CD14-positive monocyte (primary cell): ENCODE data around the gene TSPEAR. TPM values are rescaled to one million over a fixed set of nuclear protein-coding genes. Genes with fewer than 3 reads are reported as not detected.

Experiments
- DNase-seq, 3 donors: peaks; one replicate each; pipeline ENCODE4 v3.0.0-alpha.2; 2011 to 2022
- H2AFZ ChIP-seq: 2 replicates; pipeline ENCODE4 v1.6.0; 2012; ENCODE audit warnings: mild to moderate bottlenecking, low read depth, low read length, inconsistent platforms; ENCODE audit not compliant: insufficient read depth, poor library complexity, severe bottlenecking
- H3K27ac ChIP-seq, 2 donors: 1 replicate in 1 of 2; 2 replicates in 1 of 2; pipeline ENCODE4 v1.5.1; 2012 to 2013; ENCODE audit warnings: low read length in 2 of 2, control low read depth in 1 of 2, inconsistent platforms in 1 of 2, low read depth in 1 of 2, mild to moderate bottlenecking in 1 of 2
- H3K27me3 ChIP-seq, 2 donors: one replicate each; pipeline versions ENCODE4 v1.6.0 to v1.6.1; 2011 to 2013; ENCODE audit warnings: low read length in 2 of 2; ENCODE audit not compliant: control insufficient read depth in 2 of 2, insufficient read depth in 2 of 2
- H3K36me3 ChIP-seq, 2 donors: replicated peaks in 1 of 2; 1 replicate in 1 of 2; 2 replicates in 1 of 2; pipeline versions ENCODE4 v1.5.1 to v1.6.1; 2012 to 2013; ENCODE audit warnings: low read length in 2 of 2, control low read depth in 1 of 2, inconsistent platforms in 1 of 2, mild to moderate bottlenecking in 1 of 2; ENCODE audit not compliant: insufficient read depth in 2 of 2, control insufficient read depth in 1 of 2
- H3K4me1 ChIP-seq, 2 donors: 1 replicate in 1 of 2; 2 replicates in 1 of 2; pipeline versions ENCODE4 v1.5.1 to v1.6.1; 2012 to 2013; ENCODE audit warnings: low read length in 2 of 2, control low read depth in 1 of 2, inconsistent platforms in 1 of 2, mild to moderate bottlenecking in 1 of 2, moderate library complexity in 1 of 2; ENCODE audit not compliant: insufficient read depth in 2 of 2, control insufficient read depth in 1 of 2
- H3K4me2 ChIP-seq: replicated peaks from 2 replicates; pipeline ENCODE3; 2012; ENCODE audit warnings: low read length, moderate library complexity, mild to moderate bottlenecking; ENCODE audit not compliant: poor library complexity, severe bottlenecking; ENCODE audit errors: extremely low read depth
- H3K4me3 ChIP-seq, 3 experiments: fragments of 200-600 bp in 1 of 3; sonication (generic) in 1 of 3; replicated peaks in 1 of 3; 1 replicate in 2 of 3; 2 replicates in 1 of 3; pipeline ENCODE4 v1.5.1; 2011 to 2013; ENCODE audit warnings: low read length in 3 of 3, mild to moderate bottlenecking in 3 of 3, control low read depth in 2 of 3, low read depth in 2 of 3, inconsistent platforms in 1 of 3, moderate library complexity in 1 of 3
- H3K79me2 ChIP-seq: 2 replicates; pipeline ENCODE4 v1.6.0; 2012; ENCODE audit warnings: mild to moderate bottlenecking, control low read depth, inconsistent platforms, low read length, moderate library complexity; ENCODE audit not compliant: insufficient read depth
- H3K9ac ChIP-seq: 2 replicates; pipeline ENCODE4 v1.6.0; 2017; ENCODE audit warnings: low read length, mild to moderate bottlenecking; ENCODE audit not compliant: insufficient read depth, poor library complexity, severe bottlenecking
- H3K9me3 ChIP-seq, 2 donors: replicated peaks in 1 of 2; 1 replicate in 1 of 2; 2 replicates in 1 of 2; pipeline versions ENCODE4 v1.5.1 to v1.6.1; 2012 to 2013; ENCODE audit warnings: low read length in 2 of 2, control low read depth in 1 of 2; ENCODE audit not compliant: control insufficient read depth in 1 of 2, insufficient read depth in 1 of 2
- H4K20me1 ChIP-seq: 2 replicates; pipeline ENCODE4 v1.6.0; 2012; ENCODE audit warnings: mild to moderate bottlenecking, low read length, control low read depth, moderate library complexity; ENCODE audit not compliant: insufficient read depth
- H3K27ac Mint-ChIP-seq, 7 donors: one replicate each; pipeline ENCODE4 v1.8.0; 2020; ENCODE audit warnings: mild to moderate bottlenecking in 7 of 7, mixed read lengths in 7 of 7, moderate library complexity in 6 of 7, inconsistent platforms in 2 of 7
- H3K27me3 Mint-ChIP-seq, 3 donors: one replicate each; pipeline ENCODE4 v1.8.0; 2021 to 2022; ENCODE audit warnings: low read depth in 3 of 3, mild to moderate bottlenecking in 3 of 3, mixed read lengths in 3 of 3, moderate library complexity in 3 of 3, inconsistent platforms in 1 of 3
- H3K36me3 Mint-ChIP-seq, 2 donors: one replicate each; pipeline ENCODE4 v1.8.0; 2020; ENCODE audit warnings: mixed read lengths in 2 of 2, inconsistent platforms in 1 of 2, mild to moderate bottlenecking in 1 of 2
- H3K4me1 Mint-ChIP-seq: one replicate; pipeline ENCODE4 v1.8.0; 2020; ENCODE audit warnings: mild to moderate bottlenecking, mixed read lengths
- H3K4me3 Mint-ChIP-seq, 2 donors: one replicate each; pipeline ENCODE4 v1.8.0; 2020; ENCODE audit warnings: mild to moderate bottlenecking in 2 of 2, mixed read lengths in 2 of 2, moderate library complexity in 1 of 2
- H3K9me3 Mint-ChIP-seq, 7 donors: one replicate each; pipeline ENCODE4 v1.8.0; 2020 to 2022; ENCODE audit warnings: mixed read lengths in 7 of 7, mild to moderate bottlenecking in 6 of 7, moderate library complexity in 6 of 7, inconsistent platforms in 2 of 7
- WGBS: methylation state at CpG from one replicate; pipeline ENCODE4 v1.1.5; 2013; ENCODE audit warnings: missing lambda C conversion rate; ENCODE audit not compliant: insufficient coverage; 5-methylcytosine and 5-hydroxymethylcytosine counted together
- intact Hi-C, 2 donors: fragments of 100-400 bp; cut with micrococcal nuclease; formaldehyde crosslinking; loops; one replicate each; pipeline versions ENCODE4 v1.15.0 to v1.15.1; 2023
- polyA plus RNA-seq, 3 donors: library from polyadenylated mRNA; depleted of rRNA in 1 of 3; unstranded in 2 of 3; stranded (reverse) in 1 of 3; fragments of 300-500 nt in 2 of 3; fragments of >200 nt in 1 of 3; fragmentation: Illumina TruSeq in 2 of 3; gene quantifications; 1 replicate in 2 of 3; 2 replicates in 1 of 3; pipeline ENCODE4 v1.2.3, GENCODE V29; 2012 to 2021
- TF ChIP-seq, protein P1 (sequence below): fragments of 200-600 bp; IDR thresholded peaks from one replicate; pipeline ENCODE4 v1.8.0; 2022; ENCODE audit warnings: antibody characterized with exemption, mild to moderate bottlenecking

Gene TSPEAR
- polyA plus RNA-seq, 3 donors, result not detected

- Mint-ChIP-seq H3K27ac (no peak overlapping the region), H3K27me3 (peaks cover 2 to 19% (median 4%) of the 10 kb centered on the region in 3 donors), H3K9me3 (peaks cover 0 to 17% (median 5%) of the 10 kb centered on the region in 7 donors), H3K4me3 (no peak overlapping the region), H3K36me3 (no peaks in the 10 kb centered on the region), H3K4me1 (peaks cover 14% of the 10 kb centered on the region)
- Histone ChIP-seq H3K79me2 (no peaks in the 10 kb centered on the region), H3K27ac (no peak overlapping the region), H3K27me3 (no peaks in the 10 kb centered on the region), H3K9ac (no peak overlapping the region), H3K4me2 (no peak overlapping the region), H2AFZ (no peak overlapping the region), H3K36me3 (no peaks in the 10 kb centered on the region), H3K4me3 (no peak overlapping the region), H3K9me3 (peaks cover 0 to 5% of the 10 kb centered on the region in 2 donors), H3K4me1 (peaks cover 7 to 11% of the 10 kb centered on the region in 2 donors), H4K20me1 (no peaks in the 10 kb centered on the region)
- WGBS, result 89% methylated on average over 22 of the region's 23 CpGs
- DNase-seq, result no peak
- intact Hi-C loops, result no loop called here
- TF ChIP-seq, protein P1, sequence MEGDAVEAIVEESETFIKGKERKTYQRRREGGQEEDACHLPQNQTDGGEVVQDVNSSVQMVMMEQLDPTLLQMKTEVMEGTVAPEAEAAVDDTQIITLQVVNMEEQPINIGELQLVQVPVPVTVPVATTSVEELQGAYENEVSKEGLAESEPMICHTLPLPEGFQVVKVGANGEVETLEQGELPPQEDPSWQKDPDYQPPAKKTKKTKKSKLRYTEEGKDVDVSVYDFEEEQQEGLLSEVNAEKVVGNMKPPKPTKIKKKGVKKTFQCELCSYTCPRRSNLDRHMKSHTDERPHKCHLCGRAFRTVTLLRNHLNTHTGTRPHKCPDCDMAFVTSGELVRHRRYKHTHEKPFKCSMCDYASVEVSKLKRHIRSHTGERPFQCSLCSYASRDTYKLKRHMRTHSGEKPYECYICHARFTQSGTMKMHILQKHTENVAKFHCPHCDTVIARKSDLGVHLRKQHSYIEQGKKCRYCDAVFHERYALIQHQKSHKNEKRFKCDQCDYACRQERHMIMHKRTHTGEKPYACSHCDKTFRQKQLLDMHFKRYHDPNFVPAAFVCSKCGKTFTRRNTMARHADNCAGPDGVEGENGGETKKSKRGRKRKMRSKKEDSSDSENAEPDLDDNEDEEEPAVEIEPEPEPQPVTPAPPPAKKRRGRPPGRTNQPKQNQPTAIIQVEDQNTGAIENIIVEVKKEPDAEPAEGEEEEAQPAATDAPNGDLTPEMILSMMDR, result no peak
Observed at GRCh38 chr21:44499631-44500030, 211.7 kb downstream of the TSPEAR start.

GRCh38 chr21:44499211-44499560 lies 212.2 kb downstream of the TSPEAR start:
- no peak overlapping the region for H3K4me2 ChIP-seq
- peaks cover 2 to 19% (median 5%) of the 10 kb centered on the region in 3 donors for H3K27me3 Mint-ChIP-seq
- no peak overlapping the region for H3K27ac Mint-ChIP-seq
- peaks cover 2 to 7% of the 10 kb centered on the region in 2 donors for H3K9me3 ChIP-seq
- no peak overlapping the region for H3K4me3 ChIP-seq
- H3K9ac ChIP-seq, result no peak overlapping the region
- H3K27me3 ChIP-seq, result no peaks in the 10 kb centered on the region
- H3K4me3 Mint-ChIP-seq, result no peak overlapping the region
- no peaks in the 10 kb centered on the region for H4K20me1 ChIP-seq
- intact Hi-C loops, result no loop called here
- H3K79me2 ChIP-seq, result no peaks in the 10 kb centered on the region
- TF ChIP-seq, protein P1, result no peak
- no peaks in the 10 kb centered on the region for H3K36me3 Mint-ChIP-seq
- no peak overlapping the region for H2AFZ ChIP-seq
- DNase-seq, result no peak
- H3K36me3 ChIP-seq, result no peaks in the 10 kb centered on the region
- peaks cover 13% of the 10 kb centered on the region for H3K4me1 Mint-ChIP-seq
- peaks cover 2 to 22% (median 5%) of the 10 kb centered on the region in 7 donors for H3K9me3 Mint-ChIP-seq
- no peak overlapping the region for H3K27ac ChIP-seq
- WGBS, result 97% methylated on average over 16 of the region's 18 CpGs
- peaks cover 3 to 6% of the 10 kb centered on the region in 2 donors for H3K4me1 ChIP-seq
